GM04504 (cell line): ENCODE data around the gene ARHGAP44.

Experiments used
- DNase-seq: peaks from one replicate; pipeline ENCODE4 v3.0.0-alpha.2; 2012; ENCODE audit warnings: low read depth

Gene ARHGAP44

GRCh38 chr17:12898110-12898509 is 108.8 kb downstream of the ARHGAP44 start:
- no peak for DNase-seq

GRCh38 chr17:12899604-12900003 is 110.3 kb downstream of the ARHGAP44 start:
- no peak for DNase-seq

- no peak for DNase-seq
Observed at GRCh38 chr17:12900474-12900873, 111.2 kb downstream of the ARHGAP44 start.

GRCh38 chr17:12902046-12902445 is 112.7 kb downstream of the ARHGAP44 start:
- no peak for DNase-seq

- no peak for DNase-seq
Observed at GRCh38 chr17:12907477-12907876, 118.2 kb downstream of the ARHGAP44 start.

- DNase-seq, result no peak
Observed at GRCh38 chr17:12909046-12909445, 119.7 kb downstream of the ARHGAP44 start.

GRCh38 chr17:12909511-12909910 is 120.2 kb downstream of the ARHGAP44 start:
- DNase-seq, result no peak

- DNase-seq, result no peak
Observed at GRCh38 chr17:12911239-12911638, 121.9 kb downstream of the ARHGAP44 start.

- no peak for DNase-seq
Observed at GRCh38 chr17:12917399-12917798, 128.1 kb downstream of the ARHGAP44 start.

GRCh38 chr17:12918142-12918541 is 128.8 kb downstream of the ARHGAP44 start:
- DNase-seq, result no peak

GRCh38 chr17:12922120-12922519 is 132.8 kb downstream of the ARHGAP44 start:
- no peak for DNase-seq

- no peak for DNase-seq
Observed at GRCh38 chr17:12924614-12925013, 135.3 kb downstream of the ARHGAP44 start.

GRCh38 chr17:12927001-12927400 is 137.7 kb downstream of the ARHGAP44 start:
- DNase-seq, result no peak

GRCh38 chr17:12927541-12928425 is 138.5 kb downstream of the ARHGAP44 start:
- no peak for DNase-seq

- no peak for DNase-seq
Observed at GRCh38 chr17:12928736-12929135, 139.4 kb downstream of the ARHGAP44 start.

GRCh38 chr17:12936501-12936900 is 147.2 kb downstream of the ARHGAP44 start:
- no peak for DNase-seq

GRCh38 chr17:12940699-12941098 is 151.4 kb downstream of the ARHGAP44 start:
- DNase-seq, result no peak

GRCh38 chr17:12947047-12947446 is 157.7 kb downstream of the ARHGAP44 start:
- no peak for DNase-seq

GRCh38 chr17:12952012-12952411 is 162.7 kb downstream of the ARHGAP44 start:
- no peak for DNase-seq

GRCh38 chr17:12953156-12953555 is 163.9 kb downstream of the ARHGAP44 start:
- DNase-seq, result no peak

GRCh38 chr17:12955521-12955920 is 166.2 kb downstream of the ARHGAP44 start:
- DNase-seq, result no peak

- peak; percentile 50 for DNase-seq
Observed at GRCh38 chr17:12958786-12959185, 169.5 kb downstream of the ARHGAP44 start.

- DNase-seq, result peak; percentile 23
Observed at GRCh38 chr17:12959441-12959840, 170.1 kb downstream of the ARHGAP44 start.

- no peak for DNase-seq
Observed at GRCh38 chr17:12961655-12962054, 172.4 kb downstream of the ARHGAP44 start.
